Testis (tissue), 2 donors: ENCODE results near the gene SCGB3A2.

Experiments
- CTCF ChIP-seq, 3 experiments: fragments of 450-650 bp in 2 of 3; fragments of 200-600 bp in 1 of 3; sonication (generic) in 1 of 3; IDR thresholded peaks; one replicate each; pipeline ENCODE4 v1.5.1; 2016 to 2019; ENCODE audit warnings: antibody characterized with exemption in 3 of 3, mild to moderate bottlenecking in 2 of 3, moderate library complexity in 1 of 3
- POLR2A ChIP-seq: fragments of 450-650 bp; IDR thresholded peaks from one replicate; pipeline ENCODE4 v1.6.1; 2017; ENCODE audit warnings: antibody characterized with exemption, mild to moderate bottlenecking, moderate library complexity

DNA sequence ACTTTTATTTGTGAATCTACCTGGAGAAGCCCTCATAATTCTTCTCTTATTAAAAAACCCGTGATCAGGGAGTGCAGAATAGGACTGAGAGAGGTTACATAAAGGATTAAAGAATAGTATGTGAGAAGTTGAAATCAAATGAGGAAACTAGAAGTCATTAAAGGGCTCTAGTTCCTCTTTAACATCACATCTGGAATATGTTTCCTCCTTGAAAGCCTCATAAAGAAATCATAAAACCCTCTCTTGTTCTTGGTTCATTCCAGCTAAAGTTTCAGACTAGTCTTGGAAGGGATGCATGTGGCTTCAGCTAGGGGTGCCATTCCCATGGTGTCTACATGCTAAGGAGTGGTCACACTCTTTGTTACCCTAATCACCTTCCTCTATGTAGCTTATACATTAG lies 33.5 kb downstream of the SCGB3A2 start:
- TF ChIP-seq POLR2A (no peak), CTCF (IDR thresholded peaks at IDR 0.05) (no peak)
